CD4-positive, alpha-beta T cell (primary cell): ENCODE results near the gene RERE. TPM values are rescaled to one million over a fixed set of nuclear protein-coding genes. Genes with fewer than 3 reads are reported as not detected.

Source experiments
- ATAC-seq: fragments of 200-7000 bp; cut with Tn5 transposase; one replicate; pipeline ENCODE4 v1.10.0; 2022; ENCODE audit warnings: mild to moderate bottlenecking; ENCODE audit not compliant: poor library complexity
- CTCF ChIA-PET: fragments of 350-600 bp; sonication (Branson Sonifier 250); formaldehyde crosslinking; loops from one replicate; lab custom pipeline; 2021; ENCODE audit warnings: antibody characterized with exemption, inconsistent platforms; lab: Charles Lee
- POLR2A ChIA-PET: fragments of 350-600 bp; sonication (Branson Sonifier 250); formaldehyde crosslinking; loops from one replicate; lab custom pipeline; 2021; ENCODE audit warnings: antibody characterized with exemption, inconsistent platforms; lab: Charles Lee
- DNase-seq, 14 experiments: peaks; one replicate each; pipeline ENCODE4 v3.0.0-alpha.2; 2013 to 2020; ENCODE audit warnings: mixed read lengths in 2 of 14
- H3K27ac ChIP-seq, 2 donors: one replicate each; pipeline versions ENCODE4 v1.5.1 to v1.7.0; 2013; ENCODE audit warnings: low read length in 2 of 2, low read depth in 1 of 2, mild to moderate bottlenecking in 1 of 2
- H3K27me3 ChIP-seq, 2 experiments: 1 replicate in 1 of 2; 2 replicates in 1 of 2; pipeline versions ENCODE4 v1.6.1 to v1.7.0; 2013; ENCODE audit warnings: low read length in 2 of 2, control low read depth in 1 of 2, mild to moderate bottlenecking in 1 of 2, moderate library complexity in 1 of 2; ENCODE audit not compliant: insufficient read depth in 2 of 2, control insufficient read depth in 1 of 2
- H3K36me3 ChIP-seq: one replicate; pipeline ENCODE4 v1.6.1; 2013; ENCODE audit warnings: low read length, control low read depth; ENCODE audit not compliant: insufficient read depth
- H3K4me1 ChIP-seq: one replicate; pipeline ENCODE4 v1.6.1; 2013; ENCODE audit warnings: low read length, control low read depth; ENCODE audit not compliant: insufficient read depth
- H3K4me3 ChIP-seq: one replicate; pipeline ENCODE4 v1.5.1; 2013; ENCODE audit warnings: mild to moderate bottlenecking, low read length, moderate library complexity
- H3K9me3 ChIP-seq, 2 experiments: 1 replicate in 1 of 2; 2 replicates in 1 of 2; pipeline versions ENCODE4 v1.6.1 to v1.7.0; 2013; ENCODE audit warnings: low read length in 2 of 2, mild to moderate bottlenecking in 2 of 2, control low read depth in 1 of 2, moderate library complexity in 1 of 2; ENCODE audit not compliant: control insufficient read depth in 1 of 2, insufficient read depth in 1 of 2
- H3K27ac Mint-ChIP-seq: one replicate; pipeline ENCODE4 v1.8.0; 2020; ENCODE audit warnings: mixed read lengths
- H3K27me3 Mint-ChIP-seq: one replicate; pipeline ENCODE4 v1.8.0; 2021; ENCODE audit warnings: mixed read lengths
- H3K36me3 Mint-ChIP-seq: one replicate; pipeline ENCODE4 v1.8.0; 2021; ENCODE audit warnings: low read depth, mixed read lengths
- H3K4me1 Mint-ChIP-seq: one replicate; pipeline ENCODE4 v1.8.0; 2021; ENCODE audit warnings: low read depth, mixed read lengths
- H3K4me3 Mint-ChIP-seq: one replicate; pipeline ENCODE4 v1.8.0; 2020; ENCODE audit warnings: mild to moderate bottlenecking, mixed read lengths
- H3K9me3 Mint-ChIP-seq: one replicate; pipeline ENCODE4 v1.8.0; 2020; ENCODE audit warnings: mixed read lengths
- intact Hi-C, 2 experiments: fragments of 100-400 bp; cut with DNase I in 1 of 2; cut with micrococcal nuclease in 1 of 2; formaldehyde crosslinking; loops; one replicate each; pipeline versions ENCODE4 v1.15.1 to v1.9.0; 2023 to 2025; cut with DNase I, micrococcal nuclease
- total RNA-seq, 174 experiments: library from RNA in 2 of 174; stranded (reverse) in 2 of 174; gene quantifications; one replicate each; pipeline ENCODE4 v1.2.3 and lab custom pipeline; 2021 to 2026
- TF ChIP-seq, protein P1 (sequence below): fragments of 200-600 bp; IDR thresholded peaks from one replicate; pipeline ENCODE4 v1.8.0; 2022; ENCODE audit warnings: antibody characterized with exemption, mild to moderate bottlenecking

Gene RERE
- total RNA-seq, 2 experiments from 2014 or later: 78.4 to 84.0 TPM

DNA sequence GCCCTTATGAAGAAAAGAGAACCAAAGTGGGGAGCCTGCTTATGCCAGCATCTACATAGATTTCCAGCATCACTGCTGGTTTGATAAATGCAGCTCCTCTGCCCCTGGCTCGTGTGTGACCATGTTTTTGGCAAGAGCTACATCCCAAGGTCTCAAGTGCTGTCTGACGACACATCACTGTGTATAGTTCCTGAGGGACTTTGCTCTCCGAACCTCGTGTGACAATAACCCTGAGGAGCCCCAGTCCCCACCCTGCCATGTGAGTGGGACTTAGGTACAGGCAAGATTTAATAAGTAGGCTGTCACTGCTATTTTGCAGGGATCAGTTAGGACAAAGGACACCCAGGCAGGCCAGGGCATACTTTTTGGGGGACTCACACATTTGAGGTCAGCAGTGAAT, 28.8 kb upstream of the RERE start:
- H3K27me3 ChIP-seq: no peaks in the 10 kb centered on the region
- Mint-ChIP-seq H3K4me3 (no peak overlapping the region), H3K27me3 (no peaks in the 10 kb centered on the region), H3K9me3 (no peaks in the 10 kb centered on the region), H3K27ac (no peak overlapping the region), H3K36me3 (no peaks in the 10 kb centered on the region), H3K4me1 (peaks cover 8% of the 10 kb centered on the region)
- POLR2A ChIA-PET: no interaction called here
- DNase-seq (no peak), ATAC-seq (no peak)
- intact Hi-C loops: loop anchor here in 1 of 2 experiments (5.0 kb wide), 1 partner anchor 119 kb away; no protein-coding TSS in a partner anchor
- H3K4me3 ChIP-seq: no peak overlapping the region
- CTCF ChIA-PET: no interaction called here
- TF ChIP-seq, protein P1, sequence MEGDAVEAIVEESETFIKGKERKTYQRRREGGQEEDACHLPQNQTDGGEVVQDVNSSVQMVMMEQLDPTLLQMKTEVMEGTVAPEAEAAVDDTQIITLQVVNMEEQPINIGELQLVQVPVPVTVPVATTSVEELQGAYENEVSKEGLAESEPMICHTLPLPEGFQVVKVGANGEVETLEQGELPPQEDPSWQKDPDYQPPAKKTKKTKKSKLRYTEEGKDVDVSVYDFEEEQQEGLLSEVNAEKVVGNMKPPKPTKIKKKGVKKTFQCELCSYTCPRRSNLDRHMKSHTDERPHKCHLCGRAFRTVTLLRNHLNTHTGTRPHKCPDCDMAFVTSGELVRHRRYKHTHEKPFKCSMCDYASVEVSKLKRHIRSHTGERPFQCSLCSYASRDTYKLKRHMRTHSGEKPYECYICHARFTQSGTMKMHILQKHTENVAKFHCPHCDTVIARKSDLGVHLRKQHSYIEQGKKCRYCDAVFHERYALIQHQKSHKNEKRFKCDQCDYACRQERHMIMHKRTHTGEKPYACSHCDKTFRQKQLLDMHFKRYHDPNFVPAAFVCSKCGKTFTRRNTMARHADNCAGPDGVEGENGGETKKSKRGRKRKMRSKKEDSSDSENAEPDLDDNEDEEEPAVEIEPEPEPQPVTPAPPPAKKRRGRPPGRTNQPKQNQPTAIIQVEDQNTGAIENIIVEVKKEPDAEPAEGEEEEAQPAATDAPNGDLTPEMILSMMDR: no peak
- peaks cover 7% of the 10 kb centered on the region for H3K4me1 ChIP-seq
- H3K27ac ChIP-seq: no peak overlapping the region
- no peaks in the 10 kb centered on the region for H3K36me3 ChIP-seq
- no peaks in the 10 kb centered on the region for H3K9me3 ChIP-seq

DNA sequence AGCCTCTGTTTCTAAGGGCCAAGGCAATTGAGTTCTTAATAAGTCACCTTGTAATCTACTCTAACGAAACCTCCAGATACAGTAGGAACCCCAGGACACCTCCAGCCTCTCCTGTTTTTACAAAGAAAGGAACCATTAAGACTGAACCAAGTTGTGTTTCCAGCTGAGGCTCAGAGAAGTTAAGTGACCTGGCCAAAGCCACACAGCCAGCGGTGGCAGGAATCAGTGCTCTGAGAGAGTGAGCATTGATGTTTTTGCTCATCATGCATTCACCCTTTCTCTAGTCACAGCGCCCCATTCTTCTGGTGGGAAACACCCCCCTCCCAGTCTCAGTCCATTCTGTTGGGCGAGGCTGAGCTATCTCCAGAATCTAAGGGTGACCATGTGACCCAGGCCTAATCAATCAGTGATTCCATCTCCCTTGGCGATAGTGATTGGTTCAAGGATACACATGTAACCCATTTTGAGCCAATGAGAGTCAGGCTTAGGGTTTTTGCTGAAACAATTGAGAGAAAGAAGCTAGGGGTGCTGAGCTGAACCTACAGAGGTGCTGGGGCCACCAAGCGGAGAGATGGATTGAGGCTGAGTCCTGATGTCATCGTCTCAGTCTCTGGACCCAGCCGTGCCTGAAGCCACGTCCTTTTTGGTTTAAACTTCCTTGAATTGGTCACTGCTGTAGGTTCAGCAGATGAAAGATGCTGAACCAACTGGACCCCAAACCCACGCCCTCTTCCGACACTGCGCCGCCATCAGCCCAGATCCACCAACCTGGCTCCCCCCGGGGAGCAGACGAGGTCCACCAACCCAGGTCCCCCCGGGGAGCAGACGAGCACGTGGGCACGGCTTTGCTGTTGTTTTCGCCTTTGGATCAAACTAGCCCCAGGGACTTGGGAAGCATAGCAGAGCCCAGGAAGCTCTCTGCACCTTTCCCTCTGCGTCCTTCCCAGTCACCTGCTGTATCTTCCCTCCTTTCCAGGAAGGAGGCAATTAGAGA, 28.0 kb upstream of the RERE start:
- no peak overlapping the region for H3K4me3 ChIP-seq
- H3K36me3 Mint-ChIP-seq: no peaks in the 10 kb centered on the region
- H3K9me3 Mint-ChIP-seq: no peaks in the 10 kb centered on the region
- H3K27me3 ChIP-seq: no peaks in the 10 kb centered on the region
- no peak for ATAC-seq
- no peaks in the 10 kb centered on the region for H3K36me3 ChIP-seq
- peaks cover 7% of the 10 kb centered on the region for H3K4me1 ChIP-seq
- ChIA-PET CTCF (no interaction called here), POLR2A (no interaction called here)
- no peaks in the 10 kb centered on the region for H3K27me3 Mint-ChIP-seq
- TF ChIP-seq, protein P1: no peak
- H3K9me3 ChIP-seq: no peaks in the 10 kb centered on the region
- intact Hi-C loops: loop anchor here in 1 of 2 experiments (5.0 kb wide), 1 partner anchor 118 kb away; no protein-coding TSS in a partner anchor
- H3K27ac ChIP-seq: no peak overlapping the region
- H3K4me1 Mint-ChIP-seq: peaks cover 8% of the 10 kb centered on the region
- no peak for DNase-seq
- no peak overlapping the region for H3K4me3 Mint-ChIP-seq
- H3K27ac Mint-ChIP-seq: no peak overlapping the region

DNA sequence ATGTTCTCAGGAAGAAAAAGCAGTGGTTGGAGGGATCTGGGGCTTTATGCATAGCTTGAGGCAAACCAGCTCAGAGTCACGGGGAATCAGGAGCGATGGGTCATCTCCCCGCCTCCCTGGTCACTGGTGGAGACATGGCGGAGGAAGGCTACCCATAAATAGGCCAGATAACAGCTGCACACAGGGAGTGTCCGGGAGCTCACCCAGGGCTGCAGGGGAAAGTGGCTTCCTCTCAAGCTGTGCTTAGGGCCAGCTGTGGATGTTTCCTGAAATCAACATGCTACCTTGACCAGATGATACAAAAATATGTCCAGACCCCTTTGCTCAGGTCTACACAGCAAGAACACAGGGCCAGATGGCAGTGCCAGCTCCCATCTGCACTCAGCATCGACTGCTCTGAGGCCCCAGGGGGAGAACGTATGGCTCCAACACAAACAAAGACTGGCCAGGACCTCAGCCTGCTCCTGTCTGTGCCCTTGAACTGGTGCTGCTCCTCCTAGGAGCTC, 27.1 kb upstream of the RERE start:
- TF ChIP-seq, protein P1: no peak
- H3K4me3 ChIP-seq: no peak overlapping the region
- no peaks in the 10 kb centered on the region for H3K36me3 ChIP-seq
- no peak overlapping the region for H3K27ac Mint-ChIP-seq
- H3K4me3 Mint-ChIP-seq: no peak overlapping the region
- H3K9me3 ChIP-seq: no peaks in the 10 kb centered on the region
- ATAC-seq (no peak), DNase-seq (no peak)
- intact Hi-C loops: loop anchor here in 1 of 2 experiments (5.0 kb wide), 1 partner anchor 117 kb away; no protein-coding TSS in a partner anchor
- CTCF ChIA-PET: interaction anchor here (0.6 kb wide), 1 partner anchor 1216 kb away, joined by 3 read pairs; no protein-coding TSS in a partner anchor
- no peaks in the 10 kb centered on the region for H3K27me3 ChIP-seq
- H3K4me1 ChIP-seq: peaks cover 7% of the 10 kb centered on the region
- POLR2A ChIA-PET: no interaction called here
- H3K4me1 Mint-ChIP-seq: peaks cover 8% of the 10 kb centered on the region
- no peaks in the 10 kb centered on the region for H3K36me3 Mint-ChIP-seq
- H3K9me3 Mint-ChIP-seq: no peaks in the 10 kb centered on the region
- H3K27ac ChIP-seq: no peak overlapping the region
- no peaks in the 10 kb centered on the region for H3K27me3 Mint-ChIP-seq
